ENCODE data around the gene ZNF732.

ZNF732 gene

DNA sequence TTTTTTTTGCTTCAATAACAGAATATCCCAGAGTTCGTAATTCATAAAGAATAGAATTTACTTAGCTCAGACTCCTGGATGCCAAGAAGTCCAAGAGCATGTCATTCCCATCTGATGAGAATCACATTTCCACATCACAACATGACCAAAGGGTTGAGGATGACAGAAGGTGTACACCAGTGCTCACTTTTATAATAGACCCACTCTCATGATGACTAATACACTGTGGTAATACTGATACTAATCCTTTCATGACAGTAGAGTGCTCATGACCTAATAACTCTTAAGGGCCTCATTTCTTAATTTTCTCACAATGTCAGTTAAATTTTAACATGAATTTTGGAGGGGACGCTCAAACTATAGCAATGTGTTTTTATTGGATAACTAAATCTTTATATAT lies 69.2 kb downstream of the ZNF732 start:
- Mint-ChIP-seq H3K9me3 (peaks cover 0 to 4% of the 10 kb centered on the region in 2 donors), H3K36me3 (peaks cover 0 to 9% of the 10 kb centered on the region in 2 donors), H3K4me3 (no peak overlapping the region), H3K27ac (no peak overlapping the region), H3K4me1 (peaks cover 0 to under 1% of the 10 kb centered on the region in 2 donors), H3K27me3 (no peaks in the 10 kb centered on the region)
- DNase-seq (no peak), ATAC-seq (replicated peaks) (peak; percentile 39 to 56)

GRCh38 chr4:234178-234577 lies 71.1 kb downstream of the ZNF732 start:
- H3K27ac Mint-ChIP-seq: no peak overlapping the region
- H3K27me3 Mint-ChIP-seq: no peaks in the 10 kb centered on the region
- no peak overlapping the region for H3K4me3 Mint-ChIP-seq
- peaks cover 9 to 12% of the 10 kb centered on the region in 2 donors for H3K9me3 Mint-ChIP-seq
- DNase-seq: no peak
- no peaks in the 10 kb centered on the region for H3K4me1 Mint-ChIP-seq
- peaks cover under 1 to 18% of the 10 kb centered on the region in 2 donors for H3K36me3 Mint-ChIP-seq
- no peak for ATAC-seq (replicated peaks)

- peaks cover 14 to 18% of the 10 kb centered on the region in 2 donors for H3K36me3 Mint-ChIP-seq
- ATAC-seq (replicated peaks) (no peak), DNase-seq (no peak)
- H3K27ac Mint-ChIP-seq: no peak overlapping the region
- no peak overlapping the region for H3K4me3 Mint-ChIP-seq
- H3K27me3 Mint-ChIP-seq: no peaks in the 10 kb centered on the region
- no peaks in the 10 kb centered on the region for H3K4me1 Mint-ChIP-seq
- H3K9me3 Mint-ChIP-seq: peaks cover 0 to 12% of the 10 kb centered on the region in 2 donors
Observed at GRCh38 chr4:223913-224497, 81.3 kb downstream of the ZNF732 start.
